ENCODE data around the gene TCP11L2. TPM values are rescaled to one million over a fixed set of nuclear protein-coding genes. Genes with fewer than 3 reads are reported as not detected.
"Not testable (repeated sequence)": the region's sequence is repeated elsewhere in the genome, so short reads cannot be mapped to it uniquely, and the experiment has no call there.

The TCP11L2 gene
- total RNA-seq, 1 donor from 2014 or later: 19.6 TPM

DNA sequence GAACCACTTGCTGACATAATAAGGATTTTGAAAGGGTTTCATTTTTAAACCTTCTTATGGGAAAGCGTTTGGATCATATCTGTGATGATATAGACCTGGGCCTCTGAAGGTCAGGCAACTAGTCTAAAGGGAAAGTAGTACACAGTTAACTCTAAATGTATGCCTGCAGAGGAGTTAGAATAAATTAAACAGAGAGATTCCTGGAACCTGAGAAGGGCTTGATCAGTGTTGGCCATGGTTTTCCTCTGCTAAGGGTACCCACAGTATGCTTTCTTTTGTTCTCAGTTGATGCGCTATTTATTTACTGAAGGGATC, 40.6 kb downstream of the TCP11L2 start:
- no peak for DNase-seq (ENCODE audit: low spot score)

DNA sequence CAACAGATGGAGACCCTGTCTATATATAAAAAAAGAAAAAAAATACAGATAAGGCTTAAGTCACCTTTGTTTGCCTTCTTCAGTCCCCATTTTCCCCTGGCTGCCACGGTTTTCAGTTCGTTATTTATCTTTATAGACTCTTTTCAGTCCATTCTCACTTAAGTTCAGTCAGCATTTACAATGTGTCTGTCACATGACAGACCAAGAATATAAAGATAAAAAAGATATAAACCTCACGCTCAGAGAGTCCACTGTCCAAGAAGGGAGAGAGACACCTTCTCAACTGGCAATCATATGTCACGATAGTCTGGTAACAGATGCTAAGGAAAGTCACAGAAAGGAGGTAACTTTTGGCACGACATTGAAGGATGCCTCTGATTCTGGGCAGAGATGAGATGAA, 41.6 kb downstream of the TCP11L2 start:
- DNase-seq (ENCODE audit: low spot score): no peak

DNA sequence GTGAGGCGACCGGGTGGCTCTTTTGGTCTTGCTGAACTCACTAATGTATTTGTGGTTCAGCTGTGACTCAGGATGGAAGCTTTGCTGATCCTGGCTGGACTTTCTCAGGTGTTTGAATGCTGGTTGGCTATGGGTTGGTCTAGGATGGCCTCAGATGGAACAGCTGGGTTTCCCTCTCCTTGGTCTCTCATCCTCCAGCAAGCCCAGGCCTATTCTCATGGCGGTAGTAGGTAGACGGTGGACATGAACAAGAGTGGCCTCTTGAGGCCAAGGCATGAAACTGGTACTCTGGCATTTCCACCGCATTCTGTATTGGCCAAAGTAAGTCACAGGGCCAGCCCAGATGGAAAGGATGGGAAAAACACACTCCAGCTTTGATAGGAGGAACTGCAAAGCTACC, 43.2 kb downstream of the TCP11L2 start:
- no peak for DNase-seq (ENCODE audit: low spot score)

DNA sequence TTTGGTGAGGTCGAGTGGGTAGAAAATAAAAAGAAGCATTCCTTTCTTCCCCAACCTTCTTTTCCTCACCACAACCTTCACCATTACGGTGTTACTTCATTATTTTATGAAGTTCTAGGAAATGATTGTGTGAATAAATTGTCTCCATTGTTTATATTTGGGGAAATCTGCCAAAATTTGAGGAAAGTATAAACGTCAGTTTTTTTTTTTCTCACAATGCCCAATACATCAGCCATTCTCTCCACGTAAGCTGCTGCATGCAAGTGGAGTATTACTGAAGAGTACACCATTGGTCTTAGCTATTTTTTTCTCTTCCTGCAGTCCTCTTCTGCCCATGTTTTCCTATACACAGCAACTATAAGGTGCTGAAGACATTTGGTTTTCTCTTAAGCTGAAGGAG, 45.9 kb downstream of the TCP11L2 start:
- no peak for DNase-seq (ENCODE audit: low spot score)

DNA sequence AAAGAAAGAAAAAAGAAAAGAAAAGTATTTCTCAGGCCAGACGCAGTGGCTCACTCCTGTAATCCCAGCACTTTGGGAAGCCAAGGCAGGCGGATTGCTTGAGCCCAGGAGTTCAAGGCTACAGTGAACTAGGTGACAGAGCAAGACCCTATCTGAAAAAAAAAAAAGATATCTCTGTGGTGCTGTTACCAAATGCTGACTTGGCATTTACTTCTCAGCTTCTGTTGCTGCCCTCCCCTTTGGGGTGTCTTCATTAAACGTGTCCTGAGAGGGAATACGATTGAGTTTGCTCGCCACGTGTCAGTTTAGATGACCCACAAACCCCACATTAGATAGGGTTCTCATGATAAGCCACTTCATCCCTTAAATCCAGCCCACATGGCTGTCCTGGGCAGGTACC, 50.6 kb downstream of the TCP11L2 start:
- DNase-seq (ENCODE audit: low spot score): no peak

DNA sequence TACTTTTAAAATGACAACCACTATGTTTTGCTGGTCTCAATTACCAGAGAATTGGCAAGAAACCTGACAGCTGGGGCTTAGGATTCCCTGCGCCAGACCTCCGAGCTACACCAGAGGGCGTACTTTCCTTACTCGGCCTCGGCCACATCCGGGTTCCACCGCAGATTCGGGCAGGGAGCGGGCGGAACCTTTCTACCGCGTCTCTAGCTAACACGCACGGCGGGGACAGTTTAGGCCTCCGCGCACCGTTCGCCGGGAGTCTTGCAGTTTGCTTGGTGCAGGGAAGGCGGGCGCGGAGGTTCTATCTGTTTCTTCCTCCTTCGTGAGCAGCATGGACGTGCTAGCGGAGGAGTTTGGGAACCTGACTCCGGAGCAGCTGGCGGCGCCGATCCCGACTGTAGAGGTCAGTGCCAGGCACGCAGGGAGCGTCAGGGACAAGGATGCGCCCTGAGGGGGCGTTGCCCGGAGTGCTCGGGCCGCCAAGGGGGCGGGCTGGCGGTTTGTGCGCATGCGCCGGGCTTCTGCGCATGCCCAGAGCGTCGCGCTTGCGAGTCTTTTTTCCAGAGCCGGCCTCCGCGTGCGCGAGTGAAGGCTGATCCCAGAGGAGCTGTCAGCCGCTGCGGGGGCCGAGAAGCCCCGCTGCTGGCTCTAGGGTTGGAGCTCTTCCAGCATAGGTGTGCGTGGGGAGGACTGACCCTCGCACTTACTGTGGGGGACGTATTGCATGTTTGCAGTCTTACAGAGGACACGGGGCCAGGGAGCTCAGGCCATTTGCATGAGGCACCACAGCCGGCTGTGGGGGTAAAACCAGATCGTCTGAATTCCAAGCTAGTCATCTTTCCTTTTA, 55.2 kb downstream of the TCP11L2 start, which contains the start of gene POLR3B:
Gene POLR3B, plus strand, starts transcription at position 200 of the 847 bp plus-strand sequence. Its CDS starts 132 bp downstream, at position 332.
- peak; percentile 96 for DNase-seq (ENCODE audit: low spot score)

DNA sequence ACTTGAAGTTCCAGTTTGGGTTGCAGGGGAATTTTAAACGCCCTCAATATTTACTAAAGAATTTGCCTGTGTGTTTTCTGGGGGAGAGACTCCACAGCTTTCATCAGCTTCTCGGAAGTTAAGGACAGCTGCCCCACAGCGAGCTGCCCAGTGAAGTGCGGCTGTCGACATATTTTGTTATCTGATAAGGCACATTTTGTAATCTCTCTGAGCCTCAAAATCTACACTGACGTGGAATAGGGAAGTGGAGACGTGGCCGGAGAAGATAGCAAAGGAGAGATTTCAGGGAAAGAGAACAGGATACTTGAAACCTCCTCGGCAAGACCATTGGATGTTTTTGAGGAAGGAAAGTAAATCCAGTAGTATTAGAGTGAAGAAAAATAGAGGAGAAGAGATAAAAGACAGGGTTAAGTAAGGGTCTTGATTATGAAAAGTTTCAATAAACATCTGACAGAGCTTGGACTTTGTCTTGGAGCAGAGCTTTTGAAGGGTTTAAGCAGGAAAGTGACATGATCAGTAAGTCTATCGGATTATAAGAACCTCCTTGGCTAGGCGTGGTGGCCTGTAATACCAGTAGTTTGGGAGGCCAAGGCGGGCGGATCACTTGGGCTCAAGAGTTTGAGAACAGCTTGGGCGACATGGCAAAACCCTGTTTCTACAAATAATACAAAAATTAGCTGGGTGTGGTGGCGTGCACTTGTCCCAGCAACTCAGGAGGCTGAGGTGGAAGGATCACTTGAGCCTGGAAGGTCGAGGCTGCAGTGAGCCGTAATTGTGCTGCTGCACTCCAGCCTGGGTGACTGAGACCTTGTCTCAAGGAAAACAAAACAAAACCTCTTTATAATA, 56.1 kb downstream of the TCP11L2 start:
- no peak for DNase-seq (ENCODE audit: low spot score)

DNA sequence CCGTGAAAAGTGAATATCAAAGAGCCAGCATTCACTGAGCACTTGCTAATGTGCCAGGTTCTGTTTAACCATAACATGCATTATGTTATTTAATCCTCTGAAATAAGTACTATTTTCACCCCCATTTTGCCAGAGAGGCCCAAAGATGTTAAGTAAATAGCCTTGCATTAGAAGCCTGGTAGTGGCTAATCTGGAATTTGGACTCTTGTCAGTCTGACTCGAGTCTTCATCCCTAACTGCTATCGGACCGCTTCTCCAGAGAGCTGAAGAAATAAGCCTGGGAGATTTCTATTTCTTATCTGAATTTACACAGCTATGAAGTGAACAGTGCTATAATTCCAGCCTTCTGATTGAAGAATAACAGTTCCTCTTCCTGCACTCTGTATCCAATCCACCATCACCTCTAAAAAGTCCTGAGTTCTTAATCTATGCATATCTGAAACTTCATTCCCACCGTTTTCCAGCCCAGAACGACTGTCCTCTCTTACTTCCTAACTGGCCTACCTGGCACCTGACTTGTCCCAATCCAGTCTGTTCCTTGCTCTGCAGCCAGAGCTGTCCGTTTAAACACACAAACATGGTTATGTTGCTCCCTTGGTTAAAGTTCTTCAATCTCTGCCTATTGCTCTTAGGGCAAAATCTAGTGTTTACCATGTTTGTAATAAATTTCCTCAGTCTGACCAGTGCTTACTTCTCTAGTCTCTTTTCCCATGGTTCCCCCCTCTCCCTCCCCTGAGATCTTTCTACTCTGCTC, 57.3 kb downstream of the TCP11L2 start:
- DNase-seq (ENCODE audit: low spot score): no peak

DNA sequence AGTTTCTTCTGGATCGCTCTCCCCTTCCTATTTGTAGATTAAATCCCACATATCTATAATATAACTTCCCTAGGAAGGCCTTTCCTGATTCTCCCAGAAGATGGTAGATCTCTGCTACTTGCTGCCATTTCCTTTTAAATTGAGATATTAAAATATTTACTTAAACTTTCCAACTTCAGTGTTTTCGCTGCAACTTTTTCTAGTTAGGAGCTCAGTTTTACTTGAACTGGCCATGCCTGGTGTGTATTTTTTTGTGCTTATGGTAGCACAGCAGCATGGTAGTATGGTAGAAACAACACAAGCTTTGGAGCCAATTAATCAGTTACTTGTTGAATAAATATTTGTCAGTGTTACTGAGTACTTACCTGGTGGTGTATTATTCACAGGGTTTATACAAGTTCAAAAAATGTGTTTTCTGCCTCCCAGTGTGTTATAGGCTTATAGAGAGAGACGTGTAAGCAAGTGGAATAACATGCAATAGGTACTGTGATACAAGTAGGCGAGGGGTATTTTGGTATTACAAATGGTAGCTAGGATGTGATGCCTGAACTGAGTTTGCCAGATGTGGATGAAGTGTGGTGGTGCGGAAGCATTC, 58.0 kb downstream of the TCP11L2 start:
- no peak for DNase-seq (ENCODE audit: low spot score)

DNA sequence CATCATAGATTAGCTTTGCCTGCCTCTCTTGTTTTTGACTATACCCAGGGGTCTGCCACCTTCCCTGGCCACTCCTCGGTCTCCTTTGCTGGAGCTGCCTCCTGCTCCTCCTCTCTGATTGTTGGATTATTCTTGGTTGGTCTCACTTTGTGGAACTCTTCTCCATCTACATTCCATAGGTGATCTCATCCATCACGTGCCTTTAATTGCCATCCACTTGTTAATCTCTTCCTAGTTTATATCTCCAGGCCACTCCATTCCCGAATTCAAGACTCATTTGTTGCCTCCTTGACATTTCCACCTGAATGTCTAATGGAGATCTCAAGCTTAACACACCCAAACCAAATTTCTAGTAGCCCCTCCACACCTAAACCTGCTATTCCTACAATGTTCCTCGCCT, 60.4 kb downstream of the TCP11L2 start:
- no peak for DNase-seq (ENCODE audit: low spot score)

DNA sequence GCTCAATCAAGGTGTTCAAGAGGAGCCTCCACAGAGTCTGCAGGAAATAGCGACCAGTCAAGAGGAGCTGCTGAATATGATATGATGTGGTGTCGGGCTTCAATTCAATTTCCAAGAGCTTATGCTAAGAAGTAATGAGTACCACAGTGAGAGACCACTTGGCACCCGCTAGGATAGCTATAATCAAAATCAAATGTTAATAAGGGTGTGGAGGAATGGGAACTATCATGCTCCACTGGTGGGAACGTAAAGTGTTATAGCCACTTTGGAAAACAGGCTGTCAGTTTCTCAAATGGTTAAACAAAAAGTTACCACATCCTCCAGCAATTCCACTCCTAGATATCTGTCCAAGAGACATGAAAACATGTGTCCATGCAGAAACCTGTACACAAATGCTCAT, 61.7 kb downstream of the TCP11L2 start:
- no peak for DNase-seq (ENCODE audit: low spot score)

DNA sequence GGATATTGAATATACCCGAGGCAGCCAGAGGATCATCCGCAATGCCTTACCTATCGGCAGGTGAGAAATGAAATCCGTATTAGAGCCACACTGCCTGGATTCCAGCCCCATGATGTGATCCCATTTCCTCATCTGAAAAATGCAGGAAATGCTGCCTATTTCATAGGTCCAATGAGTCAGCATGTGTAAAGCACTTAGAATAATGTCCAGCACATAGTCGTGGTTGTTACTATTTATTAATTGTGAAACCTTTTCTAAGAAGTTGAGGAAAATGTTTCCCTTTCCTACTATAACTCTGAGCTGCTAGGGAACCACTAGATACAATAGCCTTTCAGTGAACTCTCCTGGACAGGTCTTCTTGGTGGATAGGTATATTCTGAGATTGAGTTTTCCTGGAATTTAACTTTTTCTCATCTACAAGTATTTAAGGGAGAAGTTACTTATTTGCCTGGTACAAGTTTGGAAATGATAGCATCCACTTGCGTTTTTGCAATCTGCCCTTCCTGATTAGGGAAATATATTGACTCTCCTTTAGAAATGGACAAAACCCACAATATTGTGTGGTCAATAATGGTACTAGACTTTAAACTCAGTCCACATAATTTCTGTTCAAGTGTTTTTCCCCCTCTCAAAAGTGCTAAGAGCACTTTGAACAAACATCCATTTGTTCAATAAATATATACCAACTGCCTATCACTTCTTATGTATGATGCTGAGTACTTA, 67.3 kb downstream of the TCP11L2 start:
- DNase-seq (ENCODE audit: low spot score): no peak

DNA sequence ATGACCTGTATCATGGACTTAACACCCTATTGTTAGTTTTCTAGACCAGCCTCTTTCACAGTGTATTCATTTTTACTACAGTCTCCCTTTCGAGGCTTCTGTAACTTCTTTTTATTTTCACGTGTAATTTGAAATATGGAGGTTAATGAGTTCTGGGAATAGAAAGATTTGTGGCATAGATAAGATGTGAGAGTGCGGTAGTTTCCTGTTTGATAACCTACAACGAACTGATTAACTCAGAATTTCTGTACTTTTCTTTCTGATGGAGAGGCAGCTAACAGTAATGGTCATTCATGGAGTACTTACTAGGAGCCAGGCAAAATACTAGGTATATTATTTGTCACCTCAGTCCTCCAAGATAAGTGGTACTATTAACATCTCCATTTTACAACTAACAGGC, 76.3 kb downstream of the TCP11L2 start:
- DNase-seq (ENCODE audit: low spot score): no peak

DNA sequence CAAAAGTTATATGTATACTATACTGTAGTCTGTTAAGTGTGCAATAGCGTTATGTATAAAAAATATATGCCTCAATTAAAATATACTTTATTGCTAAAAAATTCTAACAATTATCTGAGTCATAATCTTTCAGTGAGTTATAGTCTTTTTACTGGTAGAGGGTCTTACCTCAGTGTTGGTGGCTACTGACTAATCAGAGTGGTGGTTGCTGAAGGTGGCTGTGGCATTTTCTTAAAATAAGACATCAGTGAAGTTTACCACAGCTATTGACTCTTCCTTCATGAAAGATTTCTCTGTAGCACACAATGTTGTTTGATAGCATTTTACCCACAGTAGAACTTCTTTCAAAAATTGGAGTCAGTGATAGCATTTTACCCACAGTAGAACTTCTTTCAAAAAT, 78.4 kb downstream of the TCP11L2 start:
- no peak for DNase-seq (ENCODE audit: low spot score)

DNA sequence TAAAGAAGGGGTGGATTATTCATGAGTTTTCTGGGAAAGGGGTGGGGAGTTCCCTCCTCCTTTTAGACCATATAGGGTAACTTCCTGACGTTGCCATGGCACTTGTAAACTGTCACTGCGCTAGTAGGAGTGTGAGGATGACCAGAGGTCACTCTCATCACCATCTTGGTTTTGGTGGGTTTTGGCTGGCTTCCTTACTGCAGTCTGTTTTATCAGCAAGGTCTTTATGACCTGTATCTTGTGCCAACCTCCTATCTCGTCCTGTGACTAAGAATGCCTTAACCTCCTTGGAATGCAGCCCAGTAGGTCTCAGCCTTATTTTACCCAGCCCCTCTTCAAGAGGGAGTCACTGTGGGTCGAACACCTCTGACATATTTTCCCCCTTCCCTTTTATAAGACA, 79.3 kb downstream of the TCP11L2 start:
- not testable (repeated sequence) for DNase-seq (ENCODE audit: low spot score)

DNA sequence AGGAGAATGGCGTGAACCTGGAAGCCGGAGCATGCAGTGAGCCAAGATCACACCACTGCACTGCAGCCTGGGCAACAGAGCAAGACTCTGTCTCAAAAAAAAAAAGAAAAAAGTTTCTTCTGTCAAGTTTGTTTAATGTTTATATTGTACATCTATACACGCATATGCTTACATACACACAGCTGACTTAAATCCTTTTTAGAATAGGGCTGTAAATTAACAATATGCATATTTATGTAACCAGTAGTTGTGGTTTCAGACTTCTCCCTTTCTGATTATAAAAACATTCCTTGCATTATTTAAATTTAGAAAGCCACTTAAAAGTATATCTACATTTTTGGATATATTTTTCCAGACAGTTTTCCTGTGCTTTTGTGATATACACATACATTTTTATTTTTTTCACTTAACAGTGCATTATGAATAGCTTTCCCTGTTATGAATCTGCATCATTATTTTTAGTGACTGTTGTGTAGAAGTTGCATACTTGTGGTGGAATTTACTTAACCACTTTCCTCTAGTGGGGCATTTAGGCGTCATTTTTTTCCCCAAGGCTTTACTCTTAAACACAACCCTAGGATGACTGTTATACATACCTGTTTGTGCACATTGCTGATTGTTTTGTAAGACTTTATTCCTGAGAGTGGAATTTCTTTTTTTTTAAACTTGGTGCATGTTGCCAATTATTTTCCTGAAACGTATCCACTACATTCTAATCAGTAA, 84.4 kb downstream of the TCP11L2 start:
- DNase-seq (ENCODE audit: low spot score): no peak

DNA sequence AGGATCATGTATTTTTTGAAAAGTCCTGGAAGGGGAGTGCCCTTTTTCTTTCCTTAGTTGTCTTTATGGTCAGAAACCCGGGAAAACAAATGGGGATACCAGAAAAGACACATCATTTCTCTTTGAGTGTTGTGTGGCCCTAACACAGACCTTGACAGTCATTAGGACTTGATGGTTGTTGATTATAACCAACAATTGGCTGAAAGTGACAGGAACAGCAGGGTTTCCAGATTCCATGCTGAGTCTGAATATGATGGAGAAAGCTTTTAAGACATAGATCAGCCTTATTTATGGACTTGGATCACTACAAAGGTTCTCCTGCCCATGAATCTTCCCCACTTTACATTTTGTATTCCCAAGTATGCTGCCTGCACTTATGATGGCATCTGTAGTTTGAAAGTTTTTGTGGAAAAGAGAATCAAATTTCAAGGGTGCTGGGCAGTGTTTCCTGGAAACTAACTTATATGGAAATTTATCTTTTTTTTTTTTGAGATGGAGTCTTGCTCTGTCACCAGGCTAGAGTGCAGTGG, 85.4 kb downstream of the TCP11L2 start:
- DNase-seq (ENCODE audit: low spot score): no peak

DNA sequence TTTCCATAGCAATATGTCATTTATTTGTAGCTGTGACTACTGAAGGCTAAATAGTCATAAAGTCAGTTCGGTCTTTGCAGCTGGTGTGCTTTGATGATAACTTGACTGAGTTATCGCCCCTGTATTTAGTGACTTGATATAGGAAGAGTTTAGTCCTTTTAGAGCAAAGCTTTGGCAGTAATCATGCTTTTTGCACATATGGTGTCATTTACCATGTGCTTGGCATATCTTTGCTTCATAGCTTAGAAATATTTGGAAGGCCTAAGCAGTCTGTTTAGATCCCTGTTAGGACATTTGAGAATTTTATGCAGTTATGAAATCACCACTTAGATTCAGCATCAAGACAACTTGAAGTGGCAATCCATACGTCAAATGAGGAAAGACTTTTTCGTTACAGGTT, 86.6 kb downstream of the TCP11L2 start:
- no peak for DNase-seq (ENCODE audit: low spot score)

DNA sequence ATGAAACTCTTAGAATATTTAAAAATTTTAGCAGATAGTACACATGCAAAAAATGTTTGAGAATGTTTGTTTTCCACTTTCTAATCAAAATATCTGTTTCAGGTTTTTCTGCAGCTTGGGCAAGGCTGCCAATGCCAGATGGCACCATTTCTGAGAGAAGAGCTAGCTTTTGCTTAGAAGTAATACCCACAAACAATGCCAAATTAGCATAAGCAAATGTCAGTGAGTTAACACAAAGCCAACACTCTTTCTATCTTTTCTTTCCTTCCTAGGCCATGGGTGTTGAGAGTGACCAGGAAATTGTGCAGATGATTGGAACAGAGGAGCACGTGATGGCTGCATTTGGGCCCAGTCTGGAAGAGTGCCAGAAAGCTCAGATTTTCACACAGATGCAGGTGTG, 90.2 kb downstream of the TCP11L2 start:
- no peak for DNase-seq (ENCODE audit: low spot score)

All from ureter (tissue), 1 donor.